OCI-M2 (cell line): ENCODE results near the gene TMEM138.

Experiments
- DNase-seq: peaks from one replicate; lab custom pipeline; 2025; ENCODE audit not compliant: unreplicated experiment; lab: John Stamatoyannopoulos, UW

TMEM138 gene

GRCh38 chr11:61361741-61362541, at the start of gene TMEM138, which contains the start of gene CYB561A3:
TSS of gene TMEM138 (plus strand) at chr11:61362374. CDS start at chr11:61364391, 2,017 bp downstream.
TSS of gene CYB561A3 (minus strand) at chr11:61361882. CDS start at chr11:61356713, 5,169 bp downstream.
- peak; percentile 63 for DNase-seq

GRCh38 chr11:61315260-61315659, 46.9 kb upstream of the TMEM138 start:
- no peak for DNase-seq

GRCh38 chr11:61325649-61326414, 36.3 kb upstream of the TMEM138 start:
- no peak for DNase-seq

GRCh38 chr11:61327669-61328071, 34.5 kb upstream of the TMEM138 start:
- no peak for DNase-seq

GRCh38 chr11:61328351-61328750, 33.8 kb upstream of the TMEM138 start:
- DNase-seq: no peak

DNA sequence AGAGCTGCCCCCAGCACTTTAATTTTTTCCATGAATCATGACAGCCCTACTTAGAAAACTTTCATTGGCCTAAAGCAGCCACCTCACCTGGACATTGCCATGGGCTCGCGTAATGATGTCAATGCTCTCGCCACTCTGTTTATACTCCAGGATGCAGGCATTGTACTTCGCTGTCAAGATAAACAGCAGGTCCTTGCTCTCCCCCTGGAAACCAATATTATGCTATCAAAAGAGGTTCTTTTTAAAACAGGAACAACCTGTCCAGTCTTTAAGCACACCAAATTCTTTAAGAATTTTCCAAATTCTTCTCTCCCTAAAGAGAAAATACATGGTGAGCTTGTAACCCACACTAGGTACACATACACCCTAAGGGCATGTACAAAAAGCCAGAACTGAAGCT, 32.3 kb upstream of the TMEM138 start:
- DNase-seq: no peak

DNA sequence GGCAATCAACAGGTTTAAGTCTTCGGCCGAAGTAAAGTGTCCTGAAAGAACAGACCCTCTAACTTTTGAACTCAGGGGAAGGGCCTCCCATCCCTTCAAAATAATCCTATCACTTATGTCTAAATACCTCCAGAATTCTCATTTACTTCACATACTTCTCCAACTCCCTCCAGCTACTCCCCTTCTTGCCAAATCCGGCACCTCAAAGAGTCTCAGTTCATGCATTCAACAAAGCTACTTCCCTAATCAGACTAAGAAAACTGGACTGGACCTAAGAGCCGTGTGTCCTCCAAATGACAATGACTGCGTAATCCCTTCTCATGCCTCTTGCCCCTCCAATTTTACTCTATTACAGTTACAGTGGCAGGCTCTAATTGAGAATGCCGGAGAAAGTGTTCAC, 30.5 kb upstream of the TMEM138 start:
- no peak for DNase-seq

- DNase-seq: no peak
Observed at GRCh38 chr11:61332281-61332796, 29.8 kb upstream of the TMEM138 start.

GRCh38 chr11:61332797-61333549, 29.2 kb upstream of the TMEM138 start, which contains the start of the genes DDB1 and TKFC:
TSS of gene DDB1 (minus strand) at chr11:61333105. CDS start at chr11:61332968, 137 bp downstream.
TSS of gene TKFC (plus strand) at chr11:61333228. CDS start at chr11:61334729, 1,501 bp downstream.
- DNase-seq: peak; percentile 24

DNA sequence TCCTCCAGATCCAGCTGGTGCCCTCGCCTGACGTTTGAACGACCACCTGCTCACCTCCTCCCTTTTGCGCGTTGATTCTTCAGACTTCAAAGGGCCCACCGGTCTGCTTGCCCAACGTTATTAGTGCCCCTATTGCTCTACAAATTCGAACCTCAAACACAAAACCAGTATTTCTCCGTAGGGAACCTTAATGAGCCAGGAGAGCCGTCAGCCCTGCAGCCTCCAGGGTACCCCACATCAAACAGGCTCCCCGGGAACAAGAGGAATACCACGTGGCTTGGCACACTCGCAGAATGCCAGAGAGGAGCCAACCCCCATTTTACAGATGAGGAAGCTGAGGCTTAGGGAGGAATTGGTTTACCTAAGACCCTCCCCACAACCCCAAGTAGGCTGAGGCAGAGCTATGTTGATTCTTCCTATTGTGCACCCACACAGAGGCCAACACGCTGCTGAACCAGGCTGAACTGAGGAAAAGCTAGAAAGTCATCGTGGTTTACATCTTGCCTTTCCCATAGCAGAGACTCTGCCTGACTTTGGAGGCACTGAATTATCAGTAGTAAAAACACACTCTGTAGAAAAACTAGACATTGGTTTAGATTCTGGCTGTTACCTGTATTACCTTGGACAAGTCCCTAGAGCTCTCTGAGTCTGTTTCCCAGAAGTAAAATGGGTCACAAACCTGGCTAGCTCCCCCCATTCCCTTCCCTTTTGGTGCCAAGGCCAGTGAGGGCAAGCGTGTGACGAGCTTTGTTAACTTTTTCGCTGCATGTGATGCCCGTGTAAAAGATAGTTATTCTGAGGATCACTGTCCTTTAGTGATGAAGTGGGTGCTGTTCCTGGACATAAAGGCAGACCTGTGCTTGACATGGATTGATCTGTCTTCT, 28.4 kb upstream of the TMEM138 start:
- no peak for DNase-seq

GRCh38 chr11:61334434-61335354, 27.5 kb upstream of the TMEM138 start:
- no peak for DNase-seq

DNA sequence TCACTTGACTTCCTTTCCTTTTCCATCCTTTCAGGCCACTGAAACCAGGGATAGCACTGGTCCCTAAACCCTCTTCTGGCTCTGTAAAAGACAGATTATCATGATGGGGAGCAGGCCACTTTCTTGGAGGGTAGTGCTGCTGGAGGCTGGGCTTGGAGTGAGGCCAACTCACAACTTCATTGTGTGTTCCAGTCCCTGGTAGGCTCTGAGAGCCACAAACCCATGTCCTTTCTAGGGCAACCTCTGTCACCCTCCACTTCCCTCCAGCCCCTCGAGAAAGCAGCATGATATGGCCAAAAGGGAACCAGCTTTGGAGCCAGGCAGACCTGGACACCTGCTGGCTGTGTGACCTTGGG, 26.8 kb upstream of the TMEM138 start:
- no peak for DNase-seq

GRCh38 chr11:61336171-61336935, 25.8 kb upstream of the TMEM138 start:
- DNase-seq: no peak

DNA sequence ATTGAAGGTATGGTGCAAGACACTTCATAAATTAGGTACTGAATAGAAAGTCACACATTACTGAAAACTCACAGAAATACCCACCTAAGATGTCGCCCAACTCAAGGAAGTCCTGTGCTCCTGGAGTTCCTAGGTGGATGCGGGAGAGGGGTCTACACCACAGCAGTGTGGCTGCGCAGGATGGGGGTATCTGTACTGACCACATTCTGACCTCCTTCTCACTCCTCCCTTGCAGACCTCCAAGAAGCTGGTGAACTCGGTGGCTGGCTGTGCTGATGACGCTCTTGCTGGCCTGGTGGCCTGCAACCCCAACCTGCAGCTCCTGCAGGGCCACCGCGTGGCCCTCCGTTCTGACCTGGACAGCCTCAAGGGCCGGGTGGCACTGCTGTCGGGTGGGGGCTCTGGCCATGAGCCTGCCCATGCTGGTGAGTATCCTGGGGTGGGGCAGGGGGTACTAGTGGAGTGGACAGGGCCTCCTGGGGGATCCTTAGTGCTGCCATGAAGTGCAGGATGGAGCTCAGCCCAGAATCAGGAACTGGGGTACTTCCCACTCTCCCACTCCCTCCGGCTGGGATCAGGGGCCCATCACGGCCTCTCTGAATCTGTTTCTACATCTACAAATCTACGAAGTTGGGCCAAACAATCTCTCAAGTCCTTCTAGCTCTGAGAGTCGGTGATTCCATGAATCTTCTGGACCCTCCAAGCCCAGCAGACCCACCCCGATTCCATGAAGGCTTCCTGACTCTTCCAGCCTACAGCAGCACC, 24.3 kb upstream of the TMEM138 start:
- no peak for DNase-seq

- no peak for DNase-seq
Observed at GRCh38 chr11:61338783-61339489, 23.2 kb upstream of the TMEM138 start.

DNA sequence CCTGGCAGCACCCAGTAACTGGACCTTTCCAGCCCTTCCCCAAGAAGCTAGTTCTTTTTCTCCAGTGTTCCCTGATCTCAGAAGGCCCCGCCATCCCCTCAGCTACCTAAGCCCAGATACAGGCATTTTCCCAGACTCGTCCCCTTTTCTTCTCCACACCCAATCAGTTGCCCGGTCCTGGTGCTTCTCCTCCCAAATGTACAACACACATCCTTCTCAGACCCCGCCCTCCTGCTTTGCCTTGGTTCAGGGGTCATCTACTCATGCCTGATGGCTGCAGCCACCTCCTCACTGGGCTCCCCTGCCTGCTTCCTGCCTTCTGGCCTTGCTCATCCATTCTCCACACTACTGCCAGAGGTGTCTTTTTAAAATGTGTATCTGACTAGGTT, 22.7 kb upstream of the TMEM138 start:
- DNase-seq: no peak

- DNase-seq: no peak
Observed at GRCh38 chr11:61340979-61341378, 21.2 kb upstream of the TMEM138 start.
